Activated CD4-positive, CD25-positive, alpha-beta regulatory T cell treated with anti-CD3 and anti-CD28 coated beads, Interleukin-2, amount 50 U/mL, for 72 hours (primary cell): ENCODE measurements around the gene ADTRP.
"Not testable (repeated sequence)": the region's sequence is repeated elsewhere in the genome, so short reads cannot be mapped to it uniquely, and the experiment has no call there.

Experiments
- DNase-seq: peaks from one replicate; pipeline ENCODE4 v3.0.0; 2021

Gene ADTRP

GRCh38 chr6:11688425-11688709, 90.2 kb downstream of the ADTRP start:
- no peak for DNase-seq

- no peak for DNase-seq
Observed at GRCh38 chr6:11685481-11686093, 93.0 kb downstream of the ADTRP start.

- no peak for DNase-seq
Observed at GRCh38 chr6:11684901-11685480, 93.6 kb downstream of the ADTRP start.

- DNase-seq, result no peak
Observed at GRCh38 chr6:11683871-11684270, 94.7 kb downstream of the ADTRP start.

GRCh38 chr6:11682561-11682975, 96.0 kb downstream of the ADTRP start:
- no peak for DNase-seq

- DNase-seq, result no peak
Observed at GRCh38 chr6:11681770-11682169, 96.8 kb downstream of the ADTRP start.

- DNase-seq, result no peak
Observed at GRCh38 chr6:11681357-11681756, 97.2 kb downstream of the ADTRP start.

GRCh38 chr6:11680479-11680878, 98.1 kb downstream of the ADTRP start:
- DNase-seq, result not testable (repeated sequence)

GRCh38 chr6:11679099-11679498, 99.5 kb downstream of the ADTRP start:
- no peak for DNase-seq

- DNase-seq, result no peak
Observed at GRCh38 chr6:11675601-11676000, 103.0 kb downstream of the ADTRP start.

- DNase-seq, result no peak
Observed at GRCh38 chr6:11672669-11673068, 105.9 kb downstream of the ADTRP start.

GRCh38 chr6:11672256-11672655, 106.3 kb downstream of the ADTRP start:
- no peak for DNase-seq

GRCh38 chr6:11669696-11670095, 108.9 kb downstream of the ADTRP start:
- DNase-seq, result no peak

- DNase-seq, result no peak
Observed at GRCh38 chr6:11668455-11668854, 110.1 kb downstream of the ADTRP start.

GRCh38 chr6:11667876-11668275, 110.7 kb downstream of the ADTRP start:
- no peak for DNase-seq

GRCh38 chr6:11665604-11666326, 112.8 kb downstream of the ADTRP start:
- no peak for DNase-seq
